Psoas muscle (tissue), 8 donors: ENCODE results near the gene ATP1B4. TPM values are rescaled to one million over a fixed set of nuclear protein-coding genes. Genes with fewer than 3 reads are reported as not detected.
A peak's percentile ranks its signal among the peaks of the same experiment; 100 is the strongest.

Experiments used
- ATAC-seq, 4 donors: fragments of 200-7000 bp; cut with Tn5 transposase; one replicate each; pipeline ENCODE4 v1.9.1; 2020; ENCODE audit warnings: moderate library complexity in 3 of 4, mild to moderate bottlenecking in 2 of 4
- DNase-seq, 2 donors: peaks; one replicate each; pipeline ENCODE4 v3.0.0-alpha.2; 2020
- H3K27ac ChIP-seq: fragments of 200-600 bp; one replicate; pipeline ENCODE4 v1.8.0; 2022
- H3K27me3 ChIP-seq, 3 donors: fragments of 200-600 bp in 1 of 3; one replicate each; pipeline versions ENCODE4 v1.6.1 to v1.8.0; 2013 to 2022; ENCODE audit warnings: low read length in 2 of 3, mild to moderate bottlenecking in 2 of 3, moderate library complexity in 1 of 3; ENCODE audit not compliant: insufficient read depth in 3 of 3
- H3K36me3 ChIP-seq, 2 donors: fragments of 200-600 bp in 1 of 2; one replicate each; pipeline versions ENCODE4 v1.6.1 to v1.8.0; 2013 to 2022; ENCODE audit warnings: low read depth in 1 of 2, mild to moderate bottlenecking in 1 of 2, moderate library complexity in 1 of 2; ENCODE audit not compliant: insufficient read depth in 1 of 2
- H3K4me1 ChIP-seq: fragments of 200-600 bp; one replicate; pipeline ENCODE4 v1.8.0; 2022
- H3K4me3 ChIP-seq: fragments of 200-600 bp; one replicate; pipeline ENCODE4 v1.8.0; 2022; ENCODE audit warnings: mild to moderate bottlenecking
- H3K9me3 ChIP-seq: fragments of 200-600 bp; one replicate; pipeline ENCODE4 v1.8.0; 2022
- WGBS, 3 donors: extraction: QIAGEN DNeasy Blood & Tissue Kit; methylation state at CpG; one replicate each; pipeline versions ENCODE4 v1.1.6 to v1.1.7; 2013; 5-methylcytosine and 5-hydroxymethylcytosine counted together
- intact Hi-C, 2 donors: fragments of 100-400 bp; cut with DNase I; formaldehyde crosslinking; loops; one replicate each; pipeline versions ENCODE4 v1.11.0 to v1.14.2; 2022
- polyA plus RNA-seq, 3 donors: library from polyadenylated mRNA; stranded (reverse); fragments of 200-250 nt; gene quantifications; one replicate each; pipeline ENCODE4 v1.2.3, GENCODE V29; 2013
- total RNA-seq, 4 donors: library from RNA; stranded (reverse); fragmentation: NEBNext Ultra II Directional in 2 of 4; extraction: Animal tissue kit (Norgen Biotek cat#: 25700) in 2 of 4; gene quantifications; one replicate each; pipeline versions ENCODE4 v1.2.1 to v1.2.4, GENCODE V29; 2021 to 2023
- TF ChIP-seq, protein P1 (sequence below): fragments of 200-600 bp; IDR thresholded peaks from one replicate; pipeline ENCODE4 v1.8.0; 2022; ENCODE audit warnings: antibody characterized with exemption
- donor health status: healthy with polysubstance abuse.
- donor health status: DM: no; HTN: no; CAD: no; lungs with moderate emphysema.
- donor health status: Bipolar disorder and iron deficiency.
- donor health status: healthy.
- donor health status: DM: yes; HTN: yes; CAD: no.
- donor health status: DM: no; HTN: no; CAD: no.
- donor health status: DM: no; HTN: no; CAD: no.
- donor health status: DM: yes; HTN: yes; CAD: no.

The ATP1B4 gene
- total and polyA plus RNA-seq, 7 donors = 0.26 to 41.5 (median 7.1) TPM

DNA sequence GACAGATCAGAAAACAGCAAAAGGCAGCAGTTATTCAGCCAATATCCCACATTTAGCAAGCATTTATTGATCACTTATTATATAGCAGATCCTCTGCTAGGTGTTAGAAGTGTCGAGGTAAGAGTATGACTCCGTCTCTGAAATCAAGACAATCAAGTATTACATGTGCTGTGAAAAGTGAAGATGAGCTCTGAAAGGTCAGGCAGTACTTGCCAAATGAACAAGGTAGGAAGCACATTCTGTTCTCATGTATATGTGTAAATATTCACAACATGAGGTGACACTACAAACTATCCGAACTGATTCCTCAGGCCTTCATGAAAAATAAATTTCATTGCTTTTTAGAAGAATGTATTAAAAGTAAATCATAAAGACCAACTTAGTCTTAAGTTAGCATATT is 15.3 kb downstream of the ATP1B4 start:
- DNase-seq (no peak), ATAC-seq (peak in 2 of 4 donors; percentile 58 to 65)
- Histone ChIP-seq H3K27me3 (no peaks in the 10 kb centered on the region), H3K27ac (no peak overlapping the region), H3K4me1 (peaks cover 13% of the 10 kb centered on the region), H3K9me3 (no peaks in the 10 kb centered on the region), H3K36me3 (no peaks in the 10 kb centered on the region), H3K4me3 (no peak overlapping the region)
- WGBS, 3 donors = 28 to 58% (median 50%) methylated on average over 3 of the region's 3 CpGs
- TF ChIP-seq, protein P1, sequence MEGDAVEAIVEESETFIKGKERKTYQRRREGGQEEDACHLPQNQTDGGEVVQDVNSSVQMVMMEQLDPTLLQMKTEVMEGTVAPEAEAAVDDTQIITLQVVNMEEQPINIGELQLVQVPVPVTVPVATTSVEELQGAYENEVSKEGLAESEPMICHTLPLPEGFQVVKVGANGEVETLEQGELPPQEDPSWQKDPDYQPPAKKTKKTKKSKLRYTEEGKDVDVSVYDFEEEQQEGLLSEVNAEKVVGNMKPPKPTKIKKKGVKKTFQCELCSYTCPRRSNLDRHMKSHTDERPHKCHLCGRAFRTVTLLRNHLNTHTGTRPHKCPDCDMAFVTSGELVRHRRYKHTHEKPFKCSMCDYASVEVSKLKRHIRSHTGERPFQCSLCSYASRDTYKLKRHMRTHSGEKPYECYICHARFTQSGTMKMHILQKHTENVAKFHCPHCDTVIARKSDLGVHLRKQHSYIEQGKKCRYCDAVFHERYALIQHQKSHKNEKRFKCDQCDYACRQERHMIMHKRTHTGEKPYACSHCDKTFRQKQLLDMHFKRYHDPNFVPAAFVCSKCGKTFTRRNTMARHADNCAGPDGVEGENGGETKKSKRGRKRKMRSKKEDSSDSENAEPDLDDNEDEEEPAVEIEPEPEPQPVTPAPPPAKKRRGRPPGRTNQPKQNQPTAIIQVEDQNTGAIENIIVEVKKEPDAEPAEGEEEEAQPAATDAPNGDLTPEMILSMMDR = no peak
- intact Hi-C loops = no loop called here

DNA sequence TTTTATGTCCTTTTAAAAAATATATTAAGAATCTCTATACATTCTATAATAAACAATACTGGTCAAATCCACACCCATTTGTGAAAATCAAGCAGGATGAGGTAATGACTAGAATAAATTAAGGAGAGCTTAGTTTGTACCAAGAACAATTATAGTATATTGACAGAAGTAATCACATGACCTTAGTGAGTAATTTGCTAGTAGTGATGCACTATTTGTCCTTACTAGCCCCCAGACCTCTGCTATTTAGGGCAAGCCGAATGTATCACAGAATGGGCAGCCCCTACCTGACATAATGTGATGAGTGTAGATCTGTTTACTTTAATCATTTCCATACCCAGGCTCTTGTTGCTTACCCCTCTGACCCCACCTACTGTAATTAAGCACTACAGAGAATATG is 15.8 kb downstream of the ATP1B4 start:
- no peak overlapping the region for H3K27ac ChIP-seq
- no peaks in the 10 kb centered on the region for H3K27me3 ChIP-seq
- no peak overlapping the region for H3K4me3 ChIP-seq
- peak in 1 of 4 donors; percentile 23 for ATAC-seq
- WGBS, 3 donors = 70 to 94% (median 91%) methylated on average over 1 of the region's 1 CpG
- H3K36me3 ChIP-seq = no peaks in the 10 kb centered on the region
- TF ChIP-seq, protein P1 = no peak
- DNase-seq = no peak
- intact Hi-C loops = no loop called here
- H3K9me3 ChIP-seq = no peaks in the 10 kb centered on the region
- H3K4me1 ChIP-seq = peaks cover 13% of the 10 kb centered on the region

DNA sequence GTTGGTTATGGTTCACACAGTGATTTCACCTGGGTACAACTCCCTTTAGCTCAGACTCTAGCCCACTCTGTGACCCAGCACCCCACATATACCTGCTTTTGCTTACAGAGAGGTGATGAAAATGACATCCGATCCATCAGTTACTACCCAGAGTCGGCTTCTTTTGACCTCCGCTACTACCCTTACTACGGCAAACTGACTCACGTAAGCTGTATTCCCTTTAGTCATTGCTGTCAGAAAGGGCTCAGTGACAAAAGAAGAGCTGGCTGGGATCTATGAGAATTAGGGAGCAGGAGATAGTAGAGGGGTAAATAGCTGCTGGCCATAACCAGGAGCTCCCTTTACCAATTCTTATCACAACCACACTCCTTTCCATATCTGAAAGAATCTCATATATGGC is 16.7 kb downstream of the ATP1B4 start:
- H3K4me3 ChIP-seq = no peak overlapping the region
- TF ChIP-seq, protein P1 = no peak
- intact Hi-C loops = no loop called here
- no peaks in the 10 kb centered on the region for H3K36me3 ChIP-seq
- H3K4me1 ChIP-seq = peaks cover 11% of the 10 kb centered on the region
- DNase-seq (no peak), ATAC-seq (peak in 3 of 4 donors; percentile 66 to 74 (median 72))
- no peaks in the 10 kb centered on the region for H3K9me3 ChIP-seq
- H3K27me3 ChIP-seq = no peaks in the 10 kb centered on the region
- no peak overlapping the region for H3K27ac ChIP-seq
- WGBS, 3 donors = 79 to 82% (median 82%) methylated on average over 5 of the region's 5 CpGs

DNA sequence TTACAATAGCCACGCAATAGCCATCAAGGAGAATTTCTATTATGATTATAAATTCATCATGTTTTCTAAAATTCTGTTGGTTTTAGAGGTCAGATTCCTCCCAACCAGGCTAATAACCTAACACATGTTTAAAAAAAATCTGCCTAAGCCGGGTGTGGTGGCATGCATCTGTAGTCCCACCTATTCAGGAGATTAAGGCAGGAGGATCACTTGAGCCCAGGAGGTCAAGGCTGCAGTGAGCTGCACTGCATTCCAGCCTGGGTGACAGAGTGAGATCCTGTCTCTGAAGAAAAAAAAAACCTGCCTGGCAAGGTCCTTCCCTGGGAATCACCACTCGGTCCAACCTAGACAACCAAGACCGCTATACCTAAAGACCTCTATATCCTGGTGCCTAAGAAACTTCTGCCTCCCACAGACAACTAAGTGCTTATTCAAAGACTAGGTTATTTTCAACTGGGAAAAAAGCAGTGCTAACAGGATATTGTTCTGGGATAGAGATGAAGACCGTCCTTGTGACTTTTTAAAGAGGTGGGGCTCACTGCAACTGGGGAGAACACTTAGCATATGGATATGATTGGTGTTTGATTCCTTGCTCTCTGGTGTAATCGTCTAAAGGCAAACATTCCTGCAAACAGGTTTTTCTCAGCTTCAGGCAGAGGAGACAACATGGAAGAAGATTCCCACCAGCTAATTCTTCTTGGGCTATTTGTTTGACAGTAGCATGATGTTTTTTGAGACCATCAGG is 18.2 kb downstream of the ATP1B4 start:
- Histone ChIP-seq H3K9me3 (no peaks in the 10 kb centered on the region), H3K27me3 (no peaks in the 10 kb centered on the region), H3K4me3 (no peak overlapping the region), H3K36me3 (no peaks in the 10 kb centered on the region), H3K27ac (no peak overlapping the region), H3K4me1 (peaks cover 6% of the 10 kb centered on the region)
- WGBS, 3 donors = 62 to 72% (median 64%) methylated on average over 6 of the region's 6 CpGs
- intact Hi-C loops = no loop called here
- ATAC-seq (no peak), DNase-seq (no peak)
- TF ChIP-seq, protein P1 = no peak

DNA sequence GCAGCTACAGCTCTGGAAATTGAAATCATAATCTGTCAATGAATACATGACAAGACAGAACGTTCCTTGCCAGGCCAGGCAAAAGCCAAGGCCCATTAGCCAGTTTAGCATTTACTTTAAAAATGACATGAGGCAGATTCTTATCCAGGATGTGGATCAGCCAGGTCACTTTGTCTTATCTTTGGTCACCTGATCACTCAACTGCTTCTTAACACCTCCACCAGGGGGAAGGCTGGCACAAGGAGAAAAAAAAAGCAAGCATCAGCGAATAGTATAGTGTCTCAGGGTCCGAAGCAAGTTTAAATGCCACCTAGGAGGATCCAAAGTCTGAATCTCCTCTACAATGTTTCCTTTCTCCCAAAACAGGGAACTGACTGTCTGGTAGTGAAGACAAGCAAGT is 18.8 kb downstream of the ATP1B4 start:
- TF ChIP-seq, protein P1 = peak; percentile 21
- 21 to 39% (median 21%) methylated on average over 3 of the region's 3 CpGs for WGBS, 3 donors

More for the DNA sequence above, 18.8 kb downstream of the ATP1B4 start:
- intact Hi-C loops = no loop called here
- no peaks in the 10 kb centered on the region for H3K36me3 ChIP-seq
- H3K4me1 ChIP-seq = peaks cover 6% of the 10 kb centered on the region
- no peak overlapping the region for H3K4me3 ChIP-seq
- no peaks in the 10 kb centered on the region for H3K27me3 ChIP-seq
- no peak overlapping the region for H3K27ac ChIP-seq
- DNase-seq (no peak), ATAC-seq (peak; percentile 34 to 45 (median 39))
- no peaks in the 10 kb centered on the region for H3K9me3 ChIP-seq
